SU-DHL-6 (cell line): Measurements from ENCODE around the gene CHST14.

Experiments
- H2AFZ ChIP-seq: fragments of 200-600 bp; sonication (generic); 2 replicates; pipeline ENCODE4 v1.6.1; 2014; ENCODE audit warnings: low read depth, mild to moderate bottlenecking, moderate library complexity, mixed read lengths, antibody characterized with exemption, low read length; ENCODE audit not compliant: severe bottlenecking
- H3F3A ChIP-seq: fragments of 200-600 bp; shearing (Covaris generic); 2 replicates; pipeline ENCODE4 v1.6.0; 2016; ENCODE audit warnings: antibody characterized with exemption, mild to moderate bottlenecking; ENCODE audit not compliant: insufficient read depth
- H3K27ac ChIP-seq: fragments of 200-600 bp; sonication (generic); 2 replicates; pipeline ENCODE4 v1.5.1; 2016; ENCODE audit warnings: low read depth, mild to moderate bottlenecking, low read length, moderate library complexity, mixed read lengths
- H3K27me3 ChIP-seq: fragments of 200-600 bp; sonication (generic), shearing (Covaris generic); 2 replicates; pipeline ENCODE4 v1.6.0; 2014; ENCODE audit warnings: mild to moderate bottlenecking, low read length
- H3K36me3 ChIP-seq: fragments of 200-600 bp; sonication (generic); 2 replicates; pipeline ENCODE4 v1.6.1; 2014; ENCODE audit warnings: mild to moderate bottlenecking, low read length, mixed read lengths
- H3K4me2 ChIP-seq: fragments of 300-600, 200-600 bp; shearing (Covaris generic), sonication (generic); 2 replicates; pipeline ENCODE4 v1.6.0; 2014; ENCODE audit warnings: low read length, low read depth, mild to moderate bottlenecking; ENCODE audit not compliant: poor library complexity, severe bottlenecking
- H3K4me3 ChIP-seq: fragments of 200-600 bp; sonication (generic); 2 replicates; pipeline ENCODE4 v1.5.1; 2014; ENCODE audit warnings: antibody characterized with exemption, low read length, mild to moderate bottlenecking, mixed read lengths; ENCODE audit not compliant: insufficient read depth, poor library complexity, severe bottlenecking
- H3K79me2 ChIP-seq: fragments of 200-600 bp; sonication (generic); 2 replicates; pipeline ENCODE4 v1.6.1; 2014; ENCODE audit warnings: mild to moderate bottlenecking, low read length, moderate library complexity; ENCODE audit not compliant: insufficient read depth
- H3K9ac ChIP-seq: fragments of 200-600 bp; sonication (generic); 2 replicates; pipeline ENCODE4 v1.7.0; 2014; ENCODE audit warnings: mild to moderate bottlenecking, low read length
- H3K9me2 ChIP-seq: fragments of 200-600 bp; sonication (generic); replicated peaks from 2 replicates; pipeline ENCODE4 v1.6.1; 2014; ENCODE audit warnings: low read length; ENCODE audit not compliant: insufficient read depth
- H3K9me3 ChIP-seq: fragments of 200-600 bp; sonication (generic); 2 replicates; pipeline ENCODE4 v1.6.1; 2014; ENCODE audit warnings: low read length, mixed read lengths; ENCODE audit not compliant: insufficient read depth
- H4K20me1 ChIP-seq: fragments of 200-600 bp; sonication (generic); 2 replicates; pipeline ENCODE4 v1.6.1; 2014; ENCODE audit warnings: low read depth, mild to moderate bottlenecking, antibody characterized with exemption, low read length, moderate library complexity, mixed read lengths
- EZH2phosphoT487 ChIP-seq: fragments of 200-600 bp; sonication (generic), shearing (Covaris generic); conservative IDR thresholded peaks from 2 replicates; pipeline ENCODE4 v1.6.1; 2018; ENCODE audit warnings: mild to moderate bottlenecking, antibody characterized with exemption, low read length, moderate library complexity, mixed read lengths
- TF ChIP-seq, protein P1 (sequence below): fragments of 200-600 bp; sonication (generic); IDR thresholded peaks from one replicate; pipeline ENCODE4 v1.5.1; 2017; ENCODE audit warnings: antibody characterized with exemption, mild to moderate bottlenecking, low read length, moderate library complexity; ENCODE audit not compliant: insufficient read depth, poor library complexity, severe bottlenecking

Gene CHST14

DNA sequence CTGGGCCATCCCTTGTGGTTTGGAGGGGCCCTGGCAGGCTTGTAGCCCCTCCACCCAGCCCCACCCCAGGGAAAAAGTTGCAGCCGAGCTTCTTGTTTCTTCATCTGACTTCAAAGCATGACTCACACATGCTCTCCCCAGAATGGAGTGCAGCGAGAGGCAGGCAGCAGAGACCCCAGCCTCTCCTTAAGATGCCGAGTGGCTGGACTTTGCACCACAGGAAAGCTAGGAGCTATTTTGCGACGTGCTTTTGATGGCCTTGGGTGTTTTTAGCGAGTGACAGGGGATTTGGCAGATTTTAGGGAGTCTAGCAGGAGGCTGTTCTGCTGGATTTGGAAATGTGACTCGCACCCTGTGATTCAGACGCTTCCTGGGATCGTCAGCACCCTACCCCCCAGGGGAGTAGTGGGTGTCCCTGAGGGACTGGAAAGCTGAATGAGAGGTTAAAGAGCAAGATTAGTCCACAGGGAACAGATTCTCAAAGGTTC is 15.8 kb upstream of the CHST14 start:
- H4K20me1 ChIP-seq, result peaks cover 3% of the 10 kb centered on the region; the same call in 1 of the 2 replicates
- no peak overlapping the region for H3K4me2 ChIP-seq
- no peak overlapping the region for H2AFZ ChIP-seq

DNA sequence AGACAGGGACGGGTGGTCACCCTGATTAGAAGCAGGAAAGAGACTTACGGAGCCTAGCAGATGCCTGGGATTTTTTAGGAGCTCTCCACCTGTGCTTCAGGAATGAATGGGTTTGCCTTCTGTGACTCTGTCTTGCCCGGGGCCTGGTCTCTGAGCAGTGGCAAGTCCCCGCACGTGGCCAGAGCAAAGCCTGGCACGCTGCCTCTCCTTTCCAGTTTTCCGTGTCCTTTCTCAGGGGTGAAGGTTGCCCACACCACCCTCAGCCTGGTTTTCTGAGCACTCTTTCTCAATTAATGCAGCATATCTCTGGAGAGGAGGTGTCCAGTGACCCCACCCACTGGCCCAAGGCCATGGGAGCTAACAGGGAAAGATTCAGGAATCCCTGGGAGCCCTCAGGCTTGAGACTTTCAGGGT is 14.5 kb upstream of the CHST14 start:
- peaks cover 66% of the 10 kb centered on the region for H3K79me2 ChIP-seq

More for the DNA sequence above, 15.8 kb upstream of the CHST14 start:
- Histone ChIP-seq H3K27ac (no peak overlapping the region), H3K36me3 (no peaks in the 10 kb centered on the region), H3K79me2 (peaks cover 75% of the 10 kb centered on the region), H3K9ac (no peak overlapping the region), H3K9me3 (no peaks in the 10 kb centered on the region), H3F3A (no peaks in the 10 kb centered on the region), H3K9me2 (no peaks in the 10 kb centered on the region), H3K4me3 (no peak overlapping the region), H3K27me3 (no peaks in the 10 kb centered on the region)
- TF ChIP-seq, protein P1, sequence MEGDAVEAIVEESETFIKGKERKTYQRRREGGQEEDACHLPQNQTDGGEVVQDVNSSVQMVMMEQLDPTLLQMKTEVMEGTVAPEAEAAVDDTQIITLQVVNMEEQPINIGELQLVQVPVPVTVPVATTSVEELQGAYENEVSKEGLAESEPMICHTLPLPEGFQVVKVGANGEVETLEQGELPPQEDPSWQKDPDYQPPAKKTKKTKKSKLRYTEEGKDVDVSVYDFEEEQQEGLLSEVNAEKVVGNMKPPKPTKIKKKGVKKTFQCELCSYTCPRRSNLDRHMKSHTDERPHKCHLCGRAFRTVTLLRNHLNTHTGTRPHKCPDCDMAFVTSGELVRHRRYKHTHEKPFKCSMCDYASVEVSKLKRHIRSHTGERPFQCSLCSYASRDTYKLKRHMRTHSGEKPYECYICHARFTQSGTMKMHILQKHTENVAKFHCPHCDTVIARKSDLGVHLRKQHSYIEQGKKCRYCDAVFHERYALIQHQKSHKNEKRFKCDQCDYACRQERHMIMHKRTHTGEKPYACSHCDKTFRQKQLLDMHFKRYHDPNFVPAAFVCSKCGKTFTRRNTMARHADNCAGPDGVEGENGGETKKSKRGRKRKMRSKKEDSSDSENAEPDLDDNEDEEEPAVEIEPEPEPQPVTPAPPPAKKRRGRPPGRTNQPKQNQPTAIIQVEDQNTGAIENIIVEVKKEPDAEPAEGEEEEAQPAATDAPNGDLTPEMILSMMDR, result no peak
- TF ChIP-seq EZH2phosphoT487, result no peak

DNA sequence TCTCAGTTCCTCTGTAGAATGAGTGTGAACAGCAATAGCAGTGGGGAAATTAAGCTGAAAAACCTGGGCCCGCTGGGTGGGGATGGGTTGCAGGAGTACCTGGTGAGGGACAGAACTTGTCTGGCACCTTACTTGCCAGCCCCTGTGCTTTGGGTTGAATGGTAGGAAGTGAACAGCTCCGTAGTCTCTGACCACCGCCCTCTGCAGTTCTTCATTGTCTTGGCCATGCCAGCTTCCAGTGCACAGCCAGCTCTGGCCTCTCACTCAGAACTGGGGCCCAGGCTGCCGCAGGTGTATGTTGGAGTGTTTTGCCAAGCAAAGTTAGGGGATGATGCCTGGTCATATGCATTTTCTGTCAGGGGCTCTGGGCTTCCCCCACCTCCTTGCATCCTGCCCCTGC is 14.0 kb upstream of the CHST14 start:
- Histone ChIP-seq H4K20me1 (peaks cover 3% of the 10 kb centered on the region; the same call in 1 of the 2 replicates), H2AFZ (no peak overlapping the region), H3K36me3 (no peaks in the 10 kb centered on the region), H3K9me3 (no peaks in the 10 kb centered on the region), H3K9ac (no peak overlapping the region), H3K4me2 (no peak overlapping the region), H3K27me3 (no peaks in the 10 kb centered on the region), H3K4me3 (no peak overlapping the region), H3K27ac (no peak overlapping the region), H3F3A (no peaks in the 10 kb centered on the region), H3K9me2 (no peaks in the 10 kb centered on the region), H3K79me2 (peaks cover 63% of the 10 kb centered on the region)
- TF ChIP-seq, protein P1, result no peak
- no peak for TF ChIP-seq EZH2phosphoT487

More for the DNA sequence above, 14.5 kb upstream of the CHST14 start:
- no peaks in the 10 kb centered on the region for H3K27me3 ChIP-seq
- no peaks in the 10 kb centered on the region for H3F3A ChIP-seq
- no peaks in the 10 kb centered on the region for H3K36me3 ChIP-seq
- no peak overlapping the region for H3K4me3 ChIP-seq
- H3K9me3 ChIP-seq, result no peaks in the 10 kb centered on the region
- H3K9me2 ChIP-seq, result no peaks in the 10 kb centered on the region
- no peak for TF ChIP-seq EZH2phosphoT487
- TF ChIP-seq, protein P1, result no peak
- no peak overlapping the region for H3K27ac ChIP-seq
- H3K9ac ChIP-seq, result no peak overlapping the region
- H4K20me1 ChIP-seq, result peaks cover 3% of the 10 kb centered on the region; the same call in 1 of the 2 replicates
- no peak overlapping the region for H2AFZ ChIP-seq
- no peak overlapping the region for H3K4me2 ChIP-seq
